Tibial nerve (tissue), 4 donors: Measurements from ENCODE around the gene ZSCAN31. TPM values are rescaled to one million over a fixed set of nuclear protein-coding genes. Genes with fewer than 3 reads are reported as not detected.

ENCODE experiments used
- DNase-seq, 2 donors: peaks; one replicate each; pipeline ENCODE4 v3.0.0-alpha.2; 2019; ENCODE audit warnings: low spot score in 2 of 2
- H3K27ac ChIP-seq, 4 donors: fragments of 200-600 bp; sonication (generic) in 3 of 4; one replicate each; pipeline ENCODE4 v1.5.1; 2017 to 2019; ENCODE audit warnings: mild to moderate bottlenecking in 1 of 4
- H3K27me3 ChIP-seq, 2 donors: fragments of 200-600 bp; sonication (generic) in 1 of 2; one replicate each; pipeline versions ENCODE4 v1.5.1 to v1.6.0; 2017 to 2019
- H3K36me3 ChIP-seq, 3 donors: fragments of 200-600 bp; sonication (generic); one replicate each; pipeline ENCODE4 v1.5.1; 2018 to 2019
- H3K4me1 ChIP-seq, 4 donors: fragments of 200-600 bp; sonication (generic) in 3 of 4; one replicate each; pipeline ENCODE4 v1.5.1; 2017 to 2019
- H3K4me3 ChIP-seq, 4 donors: fragments of 200-600 bp; sonication (generic) in 3 of 4; one replicate each; pipeline ENCODE4 v1.5.1; 2017 to 2019; ENCODE audit warnings: mild to moderate bottlenecking in 1 of 4, moderate library complexity in 1 of 4
- H3K9me3 ChIP-seq, 4 donors: fragments of 200-600 bp; sonication (generic) in 3 of 4; one replicate each; pipeline ENCODE4 v1.5.1; 2017 to 2019
- EP300 ChIP-seq, 2 donors: sonication (generic); formaldehyde crosslinking; IDR thresholded peaks; one replicate each; pipeline ENCODE4 v1.6.1; 2017; ENCODE audit warnings: antibody characterized with exemption in 2 of 2, mild to moderate bottlenecking in 1 of 2
- POLR2A ChIP-seq, 2 donors: fragments of 450-650 bp; IDR thresholded peaks; one replicate each; pipeline ENCODE4 v1.6.1; 2017; ENCODE audit warnings: antibody characterized with exemption in 2 of 2, mild to moderate bottlenecking in 2 of 2, moderate library complexity in 2 of 2
- WGBS, 2 donors: methylation state at CpG; one replicate each; pipeline ENCODE4 v1.1.5; 2018; 5-methylcytosine and 5-hydroxymethylcytosine counted together
- total RNA-seq, 4 donors: library from RNA; depleted of rRNA; stranded (reverse); fragments of >200 nt; gene quantifications; one replicate each; pipeline ENCODE4 v1.1.0, GENCODE V29; 2016
- TF ChIP-seq, protein P1 (sequence below), 5 experiments: fragments of 200-600 bp in 3 of 5; fragments of 450-650 bp in 2 of 5; sonication (generic) in 3 of 5; IDR thresholded peaks; one replicate each; pipeline ENCODE4 v1.5.1; 2016 to 2019; ENCODE audit warnings: antibody characterized with exemption in 5 of 5, mild to moderate bottlenecking in 3 of 5, moderate library complexity in 2 of 5

The ZSCAN31 gene
- total RNA-seq, 4 donors from 2014 or later: 6.3 to 12.8 (median 9.2) TPM

DNA sequence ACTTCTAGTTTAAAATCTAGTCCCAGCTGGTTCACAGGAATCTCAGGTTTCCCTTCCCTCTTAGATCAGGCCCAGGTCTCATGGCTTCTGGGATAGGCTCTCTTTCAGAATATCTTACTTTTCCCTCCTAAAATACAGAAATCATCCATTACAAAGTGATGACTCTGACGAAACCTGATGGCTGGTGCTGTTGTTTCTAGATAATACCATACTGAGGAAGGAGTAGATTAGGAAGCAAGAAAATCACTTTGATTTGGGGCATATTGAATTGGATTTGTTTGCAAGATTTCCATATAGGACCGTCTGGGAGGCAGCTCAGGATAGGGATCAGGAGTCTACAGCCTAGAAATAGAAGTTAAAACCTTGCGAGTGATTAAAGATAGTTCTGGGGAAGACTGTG, 17.4 kb upstream of the ZSCAN31 start:
- Histone ChIP-seq H3K4me1 (peaks cover 0 to 57% (median 17%) of the 10 kb centered on the region in 4 donors), H3K27ac (peak overlapping the region in 2 of 4 donors; percentile 62 to 86), H3K9me3 (no peaks in the 10 kb centered on the region), H3K27me3 (no peaks in the 10 kb centered on the region), H3K4me3 (no peak overlapping the region), H3K36me3 (no peaks in the 10 kb centered on the region)
- TF ChIP-seq POLR2A (IDR thresholded peaks at IDR 0.05): no peak
- TF ChIP-seq, protein P1, sequence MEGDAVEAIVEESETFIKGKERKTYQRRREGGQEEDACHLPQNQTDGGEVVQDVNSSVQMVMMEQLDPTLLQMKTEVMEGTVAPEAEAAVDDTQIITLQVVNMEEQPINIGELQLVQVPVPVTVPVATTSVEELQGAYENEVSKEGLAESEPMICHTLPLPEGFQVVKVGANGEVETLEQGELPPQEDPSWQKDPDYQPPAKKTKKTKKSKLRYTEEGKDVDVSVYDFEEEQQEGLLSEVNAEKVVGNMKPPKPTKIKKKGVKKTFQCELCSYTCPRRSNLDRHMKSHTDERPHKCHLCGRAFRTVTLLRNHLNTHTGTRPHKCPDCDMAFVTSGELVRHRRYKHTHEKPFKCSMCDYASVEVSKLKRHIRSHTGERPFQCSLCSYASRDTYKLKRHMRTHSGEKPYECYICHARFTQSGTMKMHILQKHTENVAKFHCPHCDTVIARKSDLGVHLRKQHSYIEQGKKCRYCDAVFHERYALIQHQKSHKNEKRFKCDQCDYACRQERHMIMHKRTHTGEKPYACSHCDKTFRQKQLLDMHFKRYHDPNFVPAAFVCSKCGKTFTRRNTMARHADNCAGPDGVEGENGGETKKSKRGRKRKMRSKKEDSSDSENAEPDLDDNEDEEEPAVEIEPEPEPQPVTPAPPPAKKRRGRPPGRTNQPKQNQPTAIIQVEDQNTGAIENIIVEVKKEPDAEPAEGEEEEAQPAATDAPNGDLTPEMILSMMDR (IDR thresholded peaks at IDR 0.05): no peak
- TF ChIP-seq EP300 (IDR thresholded peaks at IDR 0.05): no peak
- no peak for DNase-seq
- 87 to 91% methylated on average over 3 of the region's 3 CpGs for WGBS, 2 donors

DNA sequence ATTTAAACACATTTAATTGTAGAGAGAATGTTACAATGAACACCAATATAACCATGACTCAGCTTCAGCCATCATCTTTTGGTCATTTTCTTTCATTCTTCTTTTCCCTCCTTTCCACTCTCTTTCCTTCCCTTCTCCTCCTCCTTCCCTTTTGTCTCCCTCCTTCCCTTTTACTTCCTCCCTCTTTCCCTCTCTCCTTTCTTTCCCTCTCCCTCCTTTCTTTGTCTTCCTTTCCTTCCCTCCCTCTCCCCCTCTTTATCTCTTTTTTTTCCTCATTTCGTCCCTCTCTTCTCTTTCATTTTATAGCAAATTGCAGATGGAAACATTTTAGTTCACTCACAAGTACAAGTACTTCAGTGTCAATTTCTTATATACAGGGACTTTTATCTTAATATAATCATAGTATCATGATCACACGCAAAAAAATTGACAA, 15.6 kb upstream of the ZSCAN31 start:
- no peak for DNase-seq
- no peak overlapping the region for H3K27ac ChIP-seq

DNA sequence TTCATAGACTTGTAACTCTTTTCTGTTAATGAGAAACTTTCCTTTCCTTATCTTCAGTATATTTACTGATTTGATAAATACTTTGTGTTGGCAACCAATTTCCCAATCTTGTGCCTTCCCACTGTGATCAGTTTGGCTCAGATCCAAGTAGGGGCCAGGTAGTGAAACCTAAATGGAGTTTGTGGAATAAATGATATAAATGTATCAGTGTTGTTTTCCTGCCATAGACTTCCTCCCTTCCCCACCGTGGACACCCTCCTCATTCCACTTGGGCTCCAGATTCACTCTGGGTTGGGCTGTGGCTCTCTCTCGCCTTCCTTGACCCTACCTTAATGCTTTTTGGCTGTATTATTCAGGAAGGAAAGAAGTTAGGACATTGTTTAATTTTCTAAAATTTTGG, 15.1 kb upstream of the ZSCAN31 start:
- 68 to 81% methylated on average over 2 of the region's 2 CpGs for WGBS, 2 donors
- Histone ChIP-seq H3K9me3 (no peaks in the 10 kb centered on the region), H3K27me3 (no peaks in the 10 kb centered on the region), H3K4me1 (peaks cover 0 to 50% (median 13%) of the 10 kb centered on the region in 4 donors), H3K36me3 (no peaks in the 10 kb centered on the region), H3K27ac (no peak overlapping the region), H3K4me3 (no peak overlapping the region)
- TF ChIP-seq, protein P1 (IDR thresholded peaks at IDR 0.05): no peak
- TF ChIP-seq EP300 (IDR thresholded peaks at IDR 0.05) (no peak), POLR2A (IDR thresholded peaks at IDR 0.05) (no peak)
- DNase-seq: no peak

More for the DNA sequence above, 15.6 kb upstream of the ZSCAN31 start:
- WGBS, 2 donors: 64 to 78% methylated on average over 2 of the region's 2 CpGs
- no peaks in the 10 kb centered on the region for H3K36me3 ChIP-seq
- TF ChIP-seq, protein P1 (IDR thresholded peaks at IDR 0.05): no peak
- TF ChIP-seq EP300 (IDR thresholded peaks at IDR 0.05) (no peak), POLR2A (IDR thresholded peaks at IDR 0.05) (no peak)
- H3K9me3 ChIP-seq: no peaks in the 10 kb centered on the region
- H3K27me3 ChIP-seq: no peaks in the 10 kb centered on the region
- peaks cover 0 to 55% (median 16%) of the 10 kb centered on the region in 4 donors for H3K4me1 ChIP-seq
- H3K4me3 ChIP-seq: no peak overlapping the region

DNA sequence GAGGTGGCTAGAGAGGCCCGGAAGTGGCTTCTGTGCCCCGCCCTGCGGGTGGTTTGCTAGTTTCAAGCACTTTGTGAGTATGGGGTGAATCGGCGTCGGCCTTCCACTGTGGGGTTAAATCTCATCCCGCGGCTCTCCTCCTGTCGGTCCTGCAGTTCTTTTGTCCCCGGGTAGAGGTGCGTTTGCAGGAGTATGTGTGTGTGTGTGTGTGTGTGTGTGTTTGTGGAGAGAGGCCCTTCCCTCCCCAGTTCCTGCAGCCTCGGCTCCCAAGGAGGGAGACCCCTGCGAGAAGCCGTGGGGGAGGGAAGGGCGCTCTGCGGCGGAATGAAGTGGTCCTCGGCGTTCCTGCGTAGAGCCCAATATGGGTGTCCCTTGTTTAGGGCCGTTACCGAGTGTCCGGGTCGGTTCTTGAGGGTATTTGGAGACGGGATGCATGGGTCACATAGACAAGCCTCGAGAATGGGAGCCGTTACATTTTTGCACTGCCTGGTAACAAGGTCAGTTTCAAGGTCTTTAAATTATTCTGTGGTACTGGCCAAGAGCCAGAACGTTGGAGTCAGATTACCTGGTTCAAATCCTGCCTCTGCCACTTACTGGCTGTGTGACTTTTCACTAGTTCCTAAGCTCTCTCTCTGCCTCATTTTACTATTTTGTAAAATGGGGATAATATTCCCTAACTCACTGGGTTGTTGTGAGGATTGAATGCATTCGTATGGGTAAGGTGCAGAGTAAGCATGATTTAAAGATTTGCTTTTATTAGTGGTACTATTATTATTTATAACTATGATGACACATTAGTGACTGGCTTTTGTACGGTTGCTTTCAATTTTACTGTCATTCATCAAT, 14.2 kb upstream of the ZSCAN31 start, which contains the start of gene ZKSCAN3:
ZKSCAN3 (plus strand) TSS at position 56 of the 846 bp plus-strand sequence. CDS start 9,640 bp downstream, outside the sequence.
- Histone ChIP-seq H3K36me3 (no peaks in the 10 kb centered on the region), H3K9me3 (no peaks in the 10 kb centered on the region), H3K27ac (peak within 1 kb of the TSS; percentile 9 to 85 (median 74)), H3K4me3 (peak within 1 kb of the TSS; percentile 53 to 85 (median 61)), H3K27me3 (no peaks in the 10 kb centered on the region), H3K4me1 (peaks cover 0 to 44% (median 8%) of the 10 kb centered on the region in 4 donors)
- DNase-seq: peak; percentile 56 to 70
- 1% methylated on average over 25 to 30 of the region's 30 CpGs for WGBS, 2 donors
- peak in 1 of 2 donors; percentile 50 for TF ChIP-seq EP300 (IDR thresholded peaks at IDR 0.05)
- peak in 1 of 2 donors; percentile 11 for TF ChIP-seq POLR2A (IDR thresholded peaks at IDR 0.05)
- TF ChIP-seq, protein P1 (IDR thresholded peaks at IDR 0.05): no peak

DNA sequence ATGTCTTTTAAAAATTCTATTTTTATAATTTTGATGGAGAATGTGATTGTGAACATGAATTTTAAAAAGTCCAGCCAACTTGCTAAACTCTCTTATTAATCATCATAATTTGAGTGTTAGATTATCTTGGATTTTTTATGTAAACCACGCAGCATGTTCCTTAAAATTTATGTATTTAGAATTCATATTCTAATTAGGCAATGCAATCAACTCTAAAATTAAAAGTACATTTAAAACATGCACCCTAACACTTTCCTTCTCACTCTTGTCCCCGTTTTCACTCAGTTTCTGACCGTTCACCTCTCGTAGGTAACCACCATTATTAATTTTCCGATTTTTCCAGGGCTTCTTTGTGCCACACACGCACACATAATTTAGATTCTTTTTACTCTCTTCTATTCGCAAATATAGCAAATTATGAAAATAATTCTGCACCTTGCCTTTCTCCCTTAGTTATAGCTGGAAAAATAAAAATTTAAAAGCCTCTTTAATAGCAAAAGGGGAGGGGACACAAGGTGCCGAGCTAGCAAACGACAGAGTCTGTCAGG, 13.5 kb upstream of the ZSCAN31 start:
- DNase-seq: no peak
- no peaks in the 10 kb centered on the region for H3K36me3 ChIP-seq
- peak overlapping the region; percentile 9 to 85 (median 74) for H3K27ac ChIP-seq
- H3K27me3 ChIP-seq: no peaks in the 10 kb centered on the region
- TF ChIP-seq, protein P1 (IDR thresholded peaks at IDR 0.05): no peak
- TF ChIP-seq POLR2A (IDR thresholded peaks at IDR 0.05): no peak
- TF ChIP-seq EP300 (IDR thresholded peaks at IDR 0.05): no peak
- 2% methylated on average over 9 of the region's 9 CpGs for WGBS, 2 donors
- H3K4me3 ChIP-seq: peak overlapping the region; percentile 53 to 85 (median 61)
- H3K9me3 ChIP-seq: no peaks in the 10 kb centered on the region
- peaks cover 0 to 37% (median 7%) of the 10 kb centered on the region in 4 donors for H3K4me1 ChIP-seq
